ENCODE data around the gene COL5A1.
"Not testable (repeated sequence)": the region's sequence is repeated elsewhere in the genome, so short reads cannot be mapped to it uniquely, and the experiment has no call there.

DNA sequence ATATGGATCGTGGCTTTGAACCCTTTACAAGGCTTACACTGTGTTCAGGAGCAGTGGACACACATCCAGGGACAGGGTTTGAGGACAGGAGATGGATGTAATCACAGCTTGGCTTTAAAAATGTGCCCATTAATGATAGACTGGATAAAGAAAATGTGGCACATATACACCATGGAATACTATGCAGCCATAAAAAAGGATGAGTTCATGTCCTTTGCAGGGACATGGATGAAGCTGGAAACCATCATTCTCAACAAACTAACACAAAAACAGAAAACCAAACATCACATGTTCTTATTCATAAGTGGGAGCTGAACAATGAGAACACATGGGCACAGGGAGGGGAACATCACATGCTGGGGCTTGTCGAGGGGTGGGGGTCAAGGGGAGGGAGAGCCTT is 215.8 kb downstream of the COL5A1 start:
- not testable (repeated sequence) for TF ChIP-seq CTCF (conservative IDR thresholded peaks at IDR 0.05 in 1 of 2, IDR thresholded peaks at IDR 0.05 in 1 of 2; ENCODE audit: low read depth in 1 of 2, low read length in 2 of 2); EZH2 (IDR thresholded peaks at IDR 0.05; ENCODE audit: low read length, missing control alignments)

Data from fibroblast of lung (primary cell).